ENCODE data around the gene ANKFY1.

DNA sequence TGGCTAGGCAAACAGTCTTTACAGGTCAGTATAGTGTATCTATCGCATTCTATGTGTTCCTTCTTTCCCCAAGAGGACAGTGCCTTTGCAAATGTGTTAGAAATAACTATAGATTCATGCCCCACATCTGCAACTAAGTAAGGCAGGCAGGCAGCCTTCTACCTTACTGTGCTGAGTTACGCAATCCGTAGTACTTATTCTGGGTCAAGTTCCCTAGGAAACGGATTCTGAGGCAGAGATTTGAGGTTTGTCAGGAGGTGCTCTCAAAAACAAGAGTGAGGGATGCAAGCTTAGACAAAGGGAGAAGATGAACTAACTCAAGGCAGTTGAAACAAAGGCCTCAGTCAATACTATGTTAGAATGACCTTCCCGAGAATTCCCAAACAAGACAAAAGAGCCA, 12.7 kb upstream of the ANKFY1 start:
- TF ChIP-seq, protein P1, sequence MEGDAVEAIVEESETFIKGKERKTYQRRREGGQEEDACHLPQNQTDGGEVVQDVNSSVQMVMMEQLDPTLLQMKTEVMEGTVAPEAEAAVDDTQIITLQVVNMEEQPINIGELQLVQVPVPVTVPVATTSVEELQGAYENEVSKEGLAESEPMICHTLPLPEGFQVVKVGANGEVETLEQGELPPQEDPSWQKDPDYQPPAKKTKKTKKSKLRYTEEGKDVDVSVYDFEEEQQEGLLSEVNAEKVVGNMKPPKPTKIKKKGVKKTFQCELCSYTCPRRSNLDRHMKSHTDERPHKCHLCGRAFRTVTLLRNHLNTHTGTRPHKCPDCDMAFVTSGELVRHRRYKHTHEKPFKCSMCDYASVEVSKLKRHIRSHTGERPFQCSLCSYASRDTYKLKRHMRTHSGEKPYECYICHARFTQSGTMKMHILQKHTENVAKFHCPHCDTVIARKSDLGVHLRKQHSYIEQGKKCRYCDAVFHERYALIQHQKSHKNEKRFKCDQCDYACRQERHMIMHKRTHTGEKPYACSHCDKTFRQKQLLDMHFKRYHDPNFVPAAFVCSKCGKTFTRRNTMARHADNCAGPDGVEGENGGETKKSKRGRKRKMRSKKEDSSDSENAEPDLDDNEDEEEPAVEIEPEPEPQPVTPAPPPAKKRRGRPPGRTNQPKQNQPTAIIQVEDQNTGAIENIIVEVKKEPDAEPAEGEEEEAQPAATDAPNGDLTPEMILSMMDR (IDR thresholded peaks at IDR 0.05; ENCODE audit: low read depth, low read length, poor library complexity, severe bottlenecking), result no peak
- TF ChIP-seq EZH2phosphoT487 (IDR thresholded peaks at IDR 0.05; ENCODE audit: borderline replicate concordance, low read length), result no peak

All from DOHH2 (cell line).